Lower leg skin (tissue), 3 donors: Measurements from ENCODE around the gene RHBDL3.

Experiments used
- CTCF ChIP-seq, 3 donors: fragments of 450-650 bp; IDR thresholded peaks; one replicate each; pipeline ENCODE4 v1.5.1; 2016; ENCODE audit warnings: antibody characterized with exemption in 3 of 3, mild to moderate bottlenecking in 3 of 3, moderate library complexity in 2 of 3
- POLR2A ChIP-seq, 2 donors: fragments of 450-650 bp; IDR thresholded peaks; one replicate each; pipeline ENCODE4 v1.6.1; 2016 to 2017; ENCODE audit warnings: antibody characterized with exemption in 2 of 2, mild to moderate bottlenecking in 1 of 2, moderate library complexity in 1 of 2

- TF ChIP-seq POLR2A (IDR thresholded peaks at IDR 0.05) (no peak), CTCF (IDR thresholded peaks at IDR 0.05) (no peak)
Observed at GRCh38 chr17:32315171-32315570, 49.5 kb downstream of the RHBDL3 start.
